Measurements from ENCODE around the gene NOL4L. TPM values are rescaled to one million over a fixed set of nuclear protein-coding genes. Genes with fewer than 3 reads are reported as not detected.

The NOL4L gene
- polyA plus RNA-seq, 1 donor (not counting 4 experiments of a cell fraction or from before 2014, with no cell fraction given) = 1.0 TPM

DNA sequence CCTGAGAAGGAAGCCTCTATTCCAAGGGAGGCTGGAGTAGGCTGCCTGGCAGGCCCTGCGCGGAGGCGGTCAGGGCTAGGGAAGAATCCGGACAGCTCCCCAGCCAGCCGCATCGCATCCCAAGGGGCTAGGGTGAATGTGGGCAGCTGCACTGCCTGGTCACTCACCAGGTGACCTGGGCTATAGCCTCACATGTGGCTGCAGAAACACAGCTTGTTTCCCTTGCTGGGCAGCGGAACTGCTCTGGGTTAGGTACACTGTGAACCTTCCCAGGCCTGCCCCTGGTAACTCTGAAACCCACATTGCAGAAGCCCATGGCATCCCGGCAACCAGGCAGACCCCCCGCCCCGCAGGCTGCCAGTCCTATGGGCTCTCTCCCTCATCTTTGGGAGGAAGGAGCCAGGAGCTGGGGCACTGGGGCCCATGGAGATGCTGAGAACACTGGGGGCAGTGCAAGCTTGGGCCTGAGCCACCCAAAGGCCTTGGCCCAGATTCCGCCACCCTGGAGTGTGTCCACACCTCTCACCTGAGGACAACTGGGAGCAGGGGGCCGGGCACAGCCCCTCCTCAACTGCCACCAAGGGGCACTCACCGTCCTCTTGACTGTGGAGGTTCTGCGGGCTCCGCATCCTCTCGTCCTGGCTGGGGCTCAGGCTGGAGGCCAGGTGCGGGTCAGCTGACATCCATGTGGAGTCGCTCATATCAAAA is 111.0 kb downstream of the NOL4L start:
- no peak for TF ChIP-seq CTCF (optimal IDR thresholded peaks at IDR 0.05 in 1 of 3, IDR thresholded peaks at IDR 0.05 in 1 of 3, conservative IDR thresholded peaks at IDR 0.05 in 1 of 3; ENCODE audit: extremely low read depth in 1 of 3, insufficient read depth in 2 of 3, low read length in 3 of 3)
- TF ChIP-seq EZH2 (IDR thresholded peaks at IDR 0.05; ENCODE audit: low read length) = no peak
- H3K4me2 ChIP-seq (ENCODE audit: control insufficient read depth, extremely low read depth, insufficient read depth, low read depth, low read length) = no peak overlapping the region

DNA sequence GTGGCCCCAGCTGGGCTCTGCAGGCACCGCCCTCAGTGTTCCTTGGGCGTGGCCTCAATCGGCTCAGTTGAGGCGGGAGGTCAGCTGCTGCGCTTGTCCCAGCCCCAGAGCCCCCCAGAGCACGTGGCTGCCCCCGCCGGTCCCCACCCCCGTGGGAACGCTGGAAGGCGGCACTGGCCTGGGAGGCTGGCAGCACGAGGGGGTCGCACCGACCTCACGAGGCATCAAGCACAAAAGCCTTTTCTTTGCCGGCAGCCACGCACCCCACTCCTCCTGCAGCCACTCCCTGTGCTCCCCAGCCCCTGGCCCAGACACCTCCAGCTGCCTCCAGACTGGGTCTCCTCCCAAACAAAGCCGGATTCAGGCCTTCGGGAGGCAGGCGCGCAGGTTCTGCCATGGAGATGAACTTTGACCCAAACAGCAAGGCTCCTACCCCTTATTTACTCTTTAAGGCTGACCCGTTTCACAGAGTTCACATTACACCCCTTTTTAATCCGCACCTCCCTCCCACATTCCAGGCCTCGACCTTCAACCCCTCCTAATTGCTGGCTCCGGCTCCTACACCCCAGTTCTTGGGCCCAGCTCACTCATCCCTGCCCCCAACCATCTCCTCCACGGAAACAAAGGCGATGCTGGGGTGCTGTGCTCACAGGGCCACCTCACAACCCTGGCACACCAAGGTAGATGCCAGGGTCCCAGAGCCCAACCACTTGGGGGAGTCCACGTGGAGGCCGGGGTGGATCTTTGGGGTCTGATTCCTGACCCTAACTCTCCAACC is 111.7 kb downstream of the NOL4L start:
- dilution Hi-C loops (cut with MboI; ENCODE audit: extremely low pct_ligation_motif_present, low sequenced_read_pairs) = no loop called here
- Histone ChIP-seq H3K79me2 (ENCODE audit: control insufficient read depth, insufficient read depth, low read length) (no peaks in the 10 kb centered on the region), H3K4me3 (ENCODE audit: control insufficient read depth in 2 of 3, extremely low read depth in 1 of 3, insufficient read depth in 2 of 3, low read depth in 1 of 3, low read length in 3 of 3) (no peak overlapping the region), H4K20me1 (ENCODE audit: control insufficient read depth, extremely low read depth, insufficient read depth, low read length) (no peaks in the 10 kb centered on the region), H3K9me3 (ENCODE audit: control insufficient read depth, low read depth, low read length) (no peaks in the 10 kb centered on the region), H3K36me3 (ENCODE audit: control insufficient read depth in 2 of 2, extremely low read depth in 1 of 2, insufficient read depth in 2 of 2, low read length in 2 of 2) (no peaks in the 10 kb centered on the region), H3K9ac (ENCODE audit: control insufficient read depth, extremely low read depth, insufficient read depth, low read length) (no peak overlapping the region), H3K27me3 (ENCODE audit: control insufficient read depth, extremely low read depth, insufficient read depth, low read length) (peaks cover 9% of the 10 kb centered on the region), H3K4me1 (ENCODE audit: control insufficient read depth, extremely low read depth, insufficient read depth, low read length) (peaks cover 7% of the 10 kb centered on the region), H3K27ac (ENCODE audit: control insufficient read depth, insufficient read depth, low read length) (no peak overlapping the region), H2AFZ (ENCODE audit: control insufficient read depth, low read length) (no peak overlapping the region), H3K4me2 (ENCODE audit: control insufficient read depth, extremely low read depth, insufficient read depth, low read depth, low read length) (no peak overlapping the region), H3K9me1 (ENCODE audit: control insufficient read depth, extremely low read depth, insufficient read depth, low read length) (no peaks in the 10 kb centered on the region)
- no peak for FAIRE-seq
- TF ChIP-seq CTCF (optimal IDR thresholded peaks at IDR 0.05 in 1 of 3, IDR thresholded peaks at IDR 0.05 in 1 of 3, conservative IDR thresholded peaks at IDR 0.05 in 1 of 3; ENCODE audit: extremely low read depth in 1 of 3, insufficient read depth in 2 of 3, low read length in 3 of 3) (no peak), EZH2 (IDR thresholded peaks at IDR 0.05; ENCODE audit: low read length) (no peak)
- no peak for DNase-seq (ENCODE audit: low read depth, low spot score)

More for the DNA sequence above, 111.0 kb downstream of the NOL4L start:
- H3K4me1 ChIP-seq (ENCODE audit: control insufficient read depth, extremely low read depth, insufficient read depth, low read length) = peaks cover 7% of the 10 kb centered on the region
- DNase-seq (ENCODE audit: low read depth, low spot score) = no peak
- no peaks in the 10 kb centered on the region for H3K79me2 ChIP-seq (ENCODE audit: control insufficient read depth, insufficient read depth, low read length)
- FAIRE-seq = no peak
- peaks cover 15% of the 10 kb centered on the region for H3K27me3 ChIP-seq (ENCODE audit: control insufficient read depth, extremely low read depth, insufficient read depth, low read length)
- H3K9me3 ChIP-seq (ENCODE audit: control insufficient read depth, low read depth, low read length) = no peaks in the 10 kb centered on the region
- no peak overlapping the region for H3K4me3 ChIP-seq (ENCODE audit: control insufficient read depth in 2 of 3, extremely low read depth in 1 of 3, insufficient read depth in 2 of 3, low read depth in 1 of 3, low read length in 3 of 3)
- H4K20me1 ChIP-seq (ENCODE audit: control insufficient read depth, extremely low read depth, insufficient read depth, low read length) = no peaks in the 10 kb centered on the region
- no peaks in the 10 kb centered on the region for H3K36me3 ChIP-seq (ENCODE audit: control insufficient read depth in 2 of 2, extremely low read depth in 1 of 2, insufficient read depth in 2 of 2, low read length in 2 of 2)
- H3K27ac ChIP-seq (ENCODE audit: control insufficient read depth, insufficient read depth, low read length) = no peak overlapping the region
- H3K9ac ChIP-seq (ENCODE audit: control insufficient read depth, extremely low read depth, insufficient read depth, low read length) = no peak overlapping the region
- H2AFZ ChIP-seq (ENCODE audit: control insufficient read depth, low read length) = no peak overlapping the region
- H3K9me1 ChIP-seq (ENCODE audit: control insufficient read depth, extremely low read depth, insufficient read depth, low read length) = no peaks in the 10 kb centered on the region
- dilution Hi-C loops (cut with MboI; ENCODE audit: extremely low pct_ligation_motif_present, low sequenced_read_pairs) = no loop called here

All from keratinocyte (primary cell).